Suppressor macrophage treated with lipopolysaccharide for 1 hour (primary cell): Measurements from ENCODE around the gene ADD2.

ENCODE experiments used
- DNase-seq, 3 donors: peaks; one replicate each; pipeline ENCODE4 v3.0.0-alpha.2; 2020 to 2022

ADD2 gene

GRCh38 chr2:70784320-70784719 lies 16.3 kb upstream of the ADD2 start:
- no peak for DNase-seq

GRCh38 chr2:70779911-70780545 lies 12.0 kb upstream of the ADD2 start:
- DNase-seq, result no peak

GRCh38 chr2:70779491-70779890 lies 11.5 kb upstream of the ADD2 start:
- no peak for DNase-seq

DNA sequence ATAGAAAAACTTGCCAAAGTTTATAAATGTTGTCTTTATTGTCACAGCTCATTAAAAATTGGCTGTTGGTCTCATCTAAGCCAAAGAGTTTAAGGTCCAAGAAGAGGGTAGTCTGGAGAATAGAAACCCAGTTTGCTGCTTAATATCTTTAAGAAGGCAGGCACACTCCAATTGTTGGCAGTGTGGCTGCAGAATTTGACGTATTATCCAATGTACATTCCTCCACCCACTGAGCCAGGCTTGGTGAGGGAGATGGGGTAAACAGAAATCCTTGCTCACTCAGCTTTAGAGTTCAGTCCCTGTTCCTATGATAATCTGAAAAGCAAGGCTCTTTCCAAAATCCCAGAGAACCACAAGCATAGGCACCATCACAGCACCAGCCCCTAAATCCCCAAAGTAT lies 10.7 kb upstream of the ADD2 start:
- DNase-seq, result no peak

- no peak for DNase-seq
These were observed 9.4 kb upstream of the ADD2 start for GRCh38 chr2:70777450-70777849.

- DNase-seq, result peak in 2 of 3 donors; percentile 13 to 36
These were observed 8.3 kb upstream of the ADD2 start for GRCh38 chr2:70776266-70776665.

DNA sequence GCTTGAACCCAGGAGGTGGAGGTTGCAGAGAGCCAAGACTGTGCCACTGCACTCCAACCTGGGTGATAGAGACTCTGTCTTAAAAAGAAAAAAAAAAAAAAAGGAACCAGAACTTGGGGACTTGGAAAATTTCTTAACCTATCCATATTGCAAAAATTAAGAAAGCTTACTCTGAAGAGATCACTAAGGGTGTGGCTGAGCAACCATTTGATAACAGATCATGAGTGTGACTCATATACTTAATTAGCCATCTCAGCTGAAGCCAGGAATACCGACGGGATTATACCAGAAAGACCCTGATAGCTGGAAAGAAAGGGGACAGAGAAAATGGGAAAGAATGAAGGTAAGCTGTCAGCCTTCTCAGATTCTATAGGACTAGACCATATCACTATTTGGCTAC lies 7.1 kb upstream of the ADD2 start:
- DNase-seq, result peak in 2 of 3 donors; percentile 9 to 25

DNA sequence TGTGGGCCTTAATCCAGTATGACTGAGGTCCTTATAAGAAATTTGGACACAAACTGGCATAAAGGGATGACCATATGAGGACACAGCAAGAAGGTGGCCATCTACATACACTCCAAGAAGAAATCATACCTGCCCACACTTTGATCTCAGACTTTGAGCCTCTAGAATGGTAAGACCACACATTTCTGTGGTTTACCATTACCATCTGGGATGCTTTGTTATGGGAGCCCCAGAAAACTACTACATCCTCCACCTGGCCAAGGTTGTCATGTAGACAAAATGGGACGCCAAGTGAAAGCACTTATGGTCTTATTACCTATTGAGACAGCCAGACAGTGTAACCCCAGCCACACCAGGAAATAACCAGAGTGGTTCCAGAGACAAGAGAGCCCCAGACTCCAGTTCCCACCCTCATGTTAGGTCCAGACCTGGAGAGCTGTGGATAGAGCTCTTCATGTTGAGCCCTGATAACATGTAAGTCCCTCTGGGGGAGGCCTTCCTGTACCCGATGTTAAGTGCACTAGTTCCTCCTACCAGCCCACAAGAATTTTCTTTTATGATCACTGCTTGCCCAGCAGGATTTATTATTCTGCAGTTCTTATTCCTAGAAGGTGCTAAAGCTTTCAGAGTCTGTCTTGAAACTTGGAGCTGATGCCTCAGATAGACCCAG lies 4.6 kb upstream of the ADD2 start:
- DNase-seq, result no peak

GRCh38 chr2:70771446-70771845 lies 3.4 kb upstream of the ADD2 start:
- DNase-seq, result no peak

GRCh38 chr2:70769450-70769849 lies 1.4 kb upstream of the ADD2 start:
- no peak for DNase-seq

- DNase-seq, result no peak
These were observed 638 bp upstream of the ADD2 start for GRCh38 chr2:70768590-70769085.

DNA sequence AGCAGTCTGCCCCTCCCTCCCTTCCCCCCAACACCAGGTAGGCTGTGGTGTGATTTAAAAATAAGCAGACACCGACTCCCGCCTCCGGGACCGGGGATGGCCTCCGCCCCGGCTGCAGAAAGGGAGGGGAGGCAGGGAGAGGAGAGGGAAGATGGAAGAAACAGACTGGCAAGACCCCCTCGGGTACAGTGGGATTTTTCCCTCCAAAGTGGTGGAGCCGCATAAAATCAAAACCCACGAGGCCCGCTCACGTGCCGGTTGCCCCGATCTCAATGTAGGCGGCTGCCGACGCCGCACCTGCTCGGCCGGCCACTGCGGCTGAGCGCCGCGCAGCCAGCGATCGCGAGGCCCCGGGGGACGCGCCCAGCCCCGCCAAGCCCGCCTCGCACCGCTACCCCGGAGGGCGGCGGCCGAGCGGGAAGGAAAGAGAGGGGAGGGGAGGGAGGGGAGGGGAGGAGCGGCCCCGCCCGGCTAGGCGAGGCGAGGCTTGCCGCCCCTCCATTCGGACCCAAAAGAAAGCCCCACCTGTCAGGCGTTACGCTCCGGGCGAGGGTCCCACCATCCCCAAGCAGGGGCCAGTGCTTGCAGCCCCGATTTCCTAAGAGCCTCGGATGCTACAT lies 811 bp downstream of the ADD2 start:
- DNase-seq, result no peak

GRCh38 chr2:70766357-70767078 lies 1.5 kb downstream of the ADD2 start:
- DNase-seq, result peak; percentile 9 to 32 (median 23)

DNA sequence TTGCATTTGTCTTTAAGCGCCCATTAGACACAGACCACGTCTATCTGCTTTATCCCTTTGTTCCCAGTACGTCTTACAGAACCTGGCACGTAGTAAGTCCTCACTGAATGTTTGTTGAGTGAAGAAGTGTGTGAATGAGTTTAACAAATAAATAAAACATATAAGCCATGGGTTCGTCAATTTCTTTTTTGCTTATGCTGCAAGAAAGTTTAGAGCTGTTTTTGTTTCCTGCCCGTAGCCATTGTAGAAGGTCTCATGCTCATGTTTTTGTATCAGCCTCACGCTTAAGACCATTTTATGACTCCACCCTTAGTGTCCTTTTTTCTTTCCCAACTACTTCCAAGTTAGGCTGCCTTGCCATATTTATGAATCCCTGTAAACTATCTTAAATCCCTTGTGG lies 2.5 kb downstream of the ADD2 start:
- DNase-seq, result no peak

DNA sequence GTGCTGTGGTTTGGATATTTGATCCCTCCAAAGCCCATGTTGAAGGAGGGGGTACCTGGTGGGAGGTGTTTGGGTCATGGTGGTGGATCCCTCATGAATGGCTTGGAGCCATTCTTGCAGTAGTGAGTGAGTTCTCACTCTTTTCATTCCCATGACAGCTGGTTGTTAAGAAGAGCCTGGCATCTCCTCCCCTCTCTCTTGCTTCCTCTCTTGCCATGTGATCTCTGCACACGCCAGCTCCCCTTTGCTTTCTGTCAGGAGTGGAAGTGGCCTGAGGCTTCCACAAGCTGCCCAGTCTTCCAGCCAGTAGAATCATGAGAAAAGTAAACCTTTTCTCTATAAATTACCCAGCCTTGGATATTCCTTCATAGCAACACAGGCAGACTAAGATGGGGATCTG lies 8.6 kb downstream of the ADD2 start:
- DNase-seq, result peak in 1 of 3 donors; percentile 14

DNA sequence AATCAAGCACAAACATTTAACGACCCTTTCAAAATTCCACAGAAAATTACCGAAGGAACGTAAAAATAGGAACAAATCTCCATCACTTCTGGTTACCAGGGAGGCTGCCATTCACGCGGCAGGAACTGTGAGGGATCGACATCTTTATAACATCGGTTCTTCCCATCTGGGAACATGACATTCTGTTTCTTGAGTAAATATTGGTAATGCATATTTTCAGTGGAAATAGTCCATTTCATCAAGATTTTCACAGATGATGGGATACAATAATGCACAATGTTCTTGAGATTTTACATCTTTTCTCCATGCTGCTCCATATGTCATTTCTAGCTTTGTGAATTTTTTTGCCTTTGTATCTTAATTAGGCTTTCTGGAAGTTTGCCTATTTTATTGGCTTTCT lies 10.0 kb downstream of the ADD2 start:
- DNase-seq, result no peak

DNA sequence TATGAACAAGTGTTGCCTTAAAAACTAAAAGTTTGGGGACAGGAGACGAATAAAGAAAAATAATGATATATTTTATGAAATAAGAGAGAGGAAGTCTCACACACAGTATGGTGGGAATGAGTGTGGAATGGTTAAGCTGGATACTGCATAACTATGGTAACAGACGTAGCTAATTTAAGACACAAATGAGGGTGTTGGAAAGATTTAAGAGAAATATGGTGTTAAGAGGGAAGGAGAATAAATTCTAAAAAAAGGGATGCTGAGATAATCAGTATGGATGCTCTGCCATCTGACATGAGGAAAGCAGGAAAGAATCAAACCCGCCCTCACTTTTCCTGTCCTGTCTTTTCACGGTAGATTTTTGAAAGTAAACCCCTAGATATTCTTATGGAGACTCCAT lies 10.6 kb downstream of the ADD2 start:
- no peak for DNase-seq

DNA sequence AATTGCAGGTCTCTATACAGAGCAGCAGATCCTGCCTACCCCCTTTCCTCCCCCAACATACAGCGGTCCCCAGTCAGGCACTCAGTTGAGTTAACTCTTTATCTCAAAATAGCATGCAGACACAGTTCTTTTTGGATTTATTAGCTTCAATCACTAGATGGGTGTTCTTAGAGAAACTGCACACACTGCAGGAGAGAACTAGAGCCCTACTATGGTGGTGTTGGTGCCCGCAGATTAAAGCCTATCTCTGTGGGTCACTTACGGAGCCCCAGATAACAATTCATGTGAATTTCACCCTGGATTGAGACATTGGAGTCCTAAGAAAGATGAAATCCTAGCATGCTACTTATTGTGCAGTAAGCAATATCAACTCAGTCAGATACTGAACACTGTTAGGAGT lies 11.9 kb downstream of the ADD2 start:
- DNase-seq, result no peak

GRCh38 chr2:70753902-70754301 lies 14.1 kb downstream of the ADD2 start:
- DNase-seq, result no peak

DNA sequence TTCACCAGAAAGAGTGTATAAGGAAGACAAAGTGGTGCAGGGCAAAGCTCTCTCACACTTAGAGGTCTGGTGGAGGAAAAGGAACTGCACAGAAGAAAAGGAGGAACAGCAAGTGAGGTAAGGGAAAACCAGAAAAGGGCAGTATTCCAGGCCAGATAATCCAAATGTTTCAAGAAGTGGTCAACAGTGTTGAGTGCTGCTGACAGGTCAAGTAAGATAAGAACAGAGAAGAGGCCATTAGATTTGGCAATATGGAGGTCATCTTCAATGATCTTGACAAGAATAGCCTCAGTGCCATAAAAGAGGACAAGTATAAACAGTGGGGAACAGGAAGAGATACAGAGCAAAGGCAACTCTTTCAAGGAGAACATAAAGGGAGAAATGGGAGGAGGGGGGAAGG lies 15.0 kb downstream of the ADD2 start:
- no peak for DNase-seq

GRCh38 chr2:70752396-70752795 lies 15.6 kb downstream of the ADD2 start:
- no peak for DNase-seq

DNA sequence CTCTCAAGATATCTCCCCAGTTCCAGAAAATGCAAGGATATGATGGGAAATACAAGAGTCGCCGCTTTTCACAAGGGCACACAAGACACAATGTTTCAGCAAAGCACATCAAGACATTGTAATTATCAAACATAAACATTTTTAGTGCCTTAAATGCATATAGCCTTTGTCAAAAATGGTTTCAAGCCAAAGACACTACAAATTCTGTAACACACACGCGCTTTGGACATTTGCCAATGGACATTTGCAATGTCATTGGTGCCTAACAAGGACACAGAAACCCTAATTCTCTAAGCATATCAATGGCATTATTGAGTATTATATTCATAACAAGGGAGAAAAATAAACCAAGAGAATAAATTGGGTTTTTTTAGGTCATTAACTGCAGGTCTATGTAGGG lies 16.1 kb downstream of the ADD2 start:
- DNase-seq, result no peak

DNA sequence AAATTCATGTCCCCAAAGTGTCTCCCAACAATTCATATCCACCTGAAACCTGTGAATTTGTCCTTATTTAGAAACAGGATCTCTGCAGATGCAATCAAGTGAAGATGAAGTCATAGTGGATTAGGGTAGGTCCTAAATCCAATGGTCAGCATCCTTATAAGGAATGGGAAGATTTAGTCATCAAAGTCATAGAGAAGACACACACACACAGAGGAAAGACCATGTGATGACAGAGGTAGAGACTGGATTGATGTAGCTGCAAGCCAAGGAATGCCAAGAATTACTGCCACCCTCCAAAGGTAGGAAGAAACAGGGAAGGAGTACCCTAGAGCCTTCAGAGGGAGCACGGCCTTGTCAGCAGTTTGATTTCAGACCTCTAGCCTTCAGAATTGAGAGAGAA lies 17.7 kb downstream of the ADD2 start:
- no peak for DNase-seq
